OCI-LY1 (cell line): ENCODE data around the gene PLP1.

Source experiments
- H2AFZ ChIP-seq: fragments of 200-600 bp; sonication (generic), shearing (Covaris generic); 2 replicates; pipeline ENCODE4 v1.6.0; 2014; ENCODE audit warnings: antibody characterized with exemption, mild to moderate bottlenecking, low read length
- H3F3A ChIP-seq: fragments of 200-600 bp; sonication (generic), shearing (Covaris generic); 2 replicates; pipeline ENCODE4 v1.6.0; 2014; ENCODE audit warnings: mild to moderate bottlenecking, antibody characterized with exemption, low read length, moderate library complexity; ENCODE audit not compliant: insufficient read depth
- H3K27ac ChIP-seq: fragments of 200-600 bp; sonication (generic); 2 replicates; pipeline ENCODE4 v1.5.1; 2014; ENCODE audit warnings: low read length, mixed run types, mild to moderate bottlenecking, low read depth; ENCODE audit not compliant: poor library complexity, severe bottlenecking
- H3K27me3 ChIP-seq: fragments of 200-600 bp; sonication (generic); 2 replicates; pipeline ENCODE4 v1.6.0; 2014; ENCODE audit warnings: antibody characterized with exemption, mild to moderate bottlenecking, low read length, moderate library complexity; ENCODE audit not compliant: insufficient read depth
- H3K36me3 ChIP-seq: fragments of 200-600 bp; sonication (generic); 2 replicates; pipeline ENCODE4 v1.6.1; 2014; ENCODE audit warnings: mild to moderate bottlenecking, antibody characterized with exemption, low read length, moderate library complexity, mixed read lengths; ENCODE audit not compliant: insufficient read depth
- H3K4me1 ChIP-seq: fragments of 200-600 bp; sonication (generic); 2 replicates; pipeline ENCODE4 v1.5.1; 2014; ENCODE audit warnings: mild to moderate bottlenecking, low read length, moderate library complexity; ENCODE audit not compliant: insufficient read depth, severe bottlenecking
- H3K4me2 ChIP-seq: fragments of 200-600 bp; sonication (generic), shearing (Covaris generic); 2 replicates; pipeline ENCODE4 v1.6.1; 2014; ENCODE audit warnings: low read length
- H3K4me3 ChIP-seq: fragments of 200-600 bp; sonication (generic); 2 replicates; pipeline ENCODE4 v1.5.1; 2014; ENCODE audit warnings: low read length, low read depth, mild to moderate bottlenecking, mixed read lengths; ENCODE audit not compliant: poor library complexity, severe bottlenecking
- H3K79me2 ChIP-seq: fragments of 200-600 bp; shearing (Covaris generic); 2 replicates; pipeline ENCODE4 v1.6.1; 2016; ENCODE audit warnings: mixed run types, low read length, mixed read lengths; ENCODE audit not compliant: insufficient read depth
- H3K9ac ChIP-seq: fragments of 200-600 bp; sonication (generic), shearing (Covaris generic); 2 replicates; pipeline ENCODE4 v1.6.1; 2014; ENCODE audit warnings: mild to moderate bottlenecking, low read length, mixed read lengths
- H3K9me2 ChIP-seq: fragments of 200-600 bp; sonication (generic), shearing (Covaris generic); 2 replicates; pipeline ENCODE4 v1.6.1; 2014; ENCODE audit warnings: low read depth, mild to moderate bottlenecking, low read length, mixed read lengths
- H3K9me3 ChIP-seq: fragments of 200-600 bp; shearing (Covaris generic); 2 replicates; pipeline ENCODE4 v1.6.1; 2014; ENCODE audit warnings: low read length, mixed read lengths
- H4K20me1 ChIP-seq: fragments of 200-600 bp; sonication (generic), shearing (Covaris generic); 2 replicates; pipeline ENCODE4 v1.6.0; 2016; ENCODE audit warnings: mild to moderate bottlenecking, low read length; ENCODE audit not compliant: insufficient read depth
- CTCF ChIP-seq: fragments of 200-600 bp; sonication (generic), shearing (Covaris generic); IDR thresholded peaks from 2 replicates; pipeline ENCODE4 v1.5.1; 2017; ENCODE audit warnings: mild to moderate bottlenecking, antibody characterized with exemption, low read length, moderate library complexity, mixed read lengths
- EZH2 ChIP-seq: fragments of 200-600 bp; sonication (generic), shearing (Covaris generic); IDR thresholded peaks from 2 replicates; pipeline ENCODE4 v1.8.0; 2017; ENCODE audit warnings: borderline replicate concordance, mixed run types, mild to moderate bottlenecking, antibody characterized with exemption, low read length, moderate library complexity, mixed read lengths

PLP1 gene

DNA sequence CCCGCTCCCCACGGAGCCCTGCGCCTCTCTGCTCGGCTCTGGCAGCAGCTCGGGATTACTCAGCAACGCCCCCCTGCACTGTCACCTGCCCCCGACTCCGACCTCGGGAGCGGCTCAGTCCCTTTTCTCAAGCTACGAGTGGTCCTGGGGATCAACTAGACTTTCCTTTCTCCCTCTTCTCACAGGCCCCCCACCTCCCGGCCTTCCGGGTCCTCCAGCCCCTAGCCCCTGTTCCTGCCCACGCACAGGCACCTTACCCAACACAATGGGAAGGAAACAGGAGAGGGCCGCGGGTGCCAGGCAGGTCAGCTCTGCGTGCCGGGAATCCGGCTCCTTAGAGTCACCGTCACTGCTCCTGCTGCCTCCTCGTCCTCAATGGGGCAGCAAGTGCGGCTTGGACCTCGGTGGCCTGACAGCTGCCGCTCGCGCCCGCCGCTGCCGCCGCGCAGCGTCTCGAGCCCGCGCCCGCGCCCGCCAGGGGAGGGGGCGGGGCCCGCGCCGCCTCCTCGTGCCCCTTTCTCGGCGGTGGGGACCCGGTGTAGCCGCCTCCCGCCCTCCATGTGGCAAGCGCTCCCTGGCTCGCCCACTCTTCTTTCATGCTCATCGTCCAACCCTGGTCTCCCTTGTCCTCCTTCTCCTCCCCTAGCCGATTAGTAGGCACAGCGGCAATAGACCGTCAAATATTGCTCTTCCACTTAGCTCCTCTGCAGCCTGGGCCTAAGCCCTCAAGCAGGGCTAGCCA is 55.3 kb downstream of the PLP1 start, which contains the start of gene RAB9B:
Gene RAB9B (minus strand): TSS at position 455 of the 742 bp plus-strand sequence. CDS start 6,473 bp downstream, outside the sequence.
- Histone ChIP-seq H2AFZ (no peak within 1 kb of the TSS), H3K4me2 (peak within 1 kb of the TSS; percentile 79), H3K9me2 (no peaks in the 10 kb centered on the region), H3K36me3 (no peaks in the 10 kb centered on the region), H3F3A (no peaks in the 10 kb centered on the region), H3K4me3 (peak within 1 kb of the TSS; percentile 65), H3K79me2 (no peaks in the 10 kb centered on the region), H3K9ac (peak within 1 kb of the TSS; percentile 51; the same call in 1 of the 2 replicates), H3K9me3 (no peaks in the 10 kb centered on the region), H4K20me1 (no peaks in the 10 kb centered on the region), H3K4me1 (no peaks in the 10 kb centered on the region), H3K27ac (no peak within 1 kb of the TSS), H3K27me3 (no peaks in the 10 kb centered on the region)
- TF ChIP-seq EZH2 (no peak), CTCF (no peak)

DNA sequence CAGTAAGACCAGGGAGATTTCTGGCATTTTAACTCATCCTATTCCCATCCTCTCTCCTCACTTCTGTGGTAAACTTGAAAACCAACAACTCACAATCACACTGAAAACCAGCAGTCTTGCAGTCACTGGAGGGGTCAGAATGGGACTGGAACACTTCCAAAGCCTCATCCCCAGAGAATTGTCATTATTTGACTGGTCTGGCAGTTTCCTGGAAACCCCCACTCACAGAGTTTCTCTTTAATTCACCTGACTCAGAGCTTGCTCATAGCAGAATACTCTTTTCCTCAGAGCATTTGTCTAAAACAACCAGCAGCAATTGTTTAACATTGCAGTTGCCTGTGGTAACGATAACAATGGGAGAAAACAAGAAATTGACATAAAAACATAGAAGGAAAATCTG is 62.8 kb downstream of the PLP1 start:
- Histone ChIP-seq H3K27me3 (no peaks in the 10 kb centered on the region), H3K9ac (no peak overlapping the region), H3K9me3 (no peaks in the 10 kb centered on the region), H3K36me3 (no peaks in the 10 kb centered on the region), H3K4me2 (no peak overlapping the region), H3K27ac (no peak overlapping the region), H3K79me2 (no peaks in the 10 kb centered on the region), H2AFZ (no peak overlapping the region), H3F3A (no peaks in the 10 kb centered on the region), H3K4me1 (no peaks in the 10 kb centered on the region), H3K9me2 (no peaks in the 10 kb centered on the region), H3K4me3 (no peak overlapping the region), H4K20me1 (no peaks in the 10 kb centered on the region)
- TF ChIP-seq EZH2 (no peak), CTCF (no peak)
